IPS-NIHi11 (cell line): ENCODE data around the gene LCP2.
A peak's percentile ranks its signal among the peaks of the same experiment; 100 is the strongest.
"Not testable (repeated sequence)": the region's sequence is repeated elsewhere in the genome, so short reads cannot be mapped to it uniquely, and the experiment has no call there.

Experiments used
- DNase-seq: peaks from one replicate; pipeline ENCODE4 v3.0.0; 2012; ENCODE audit warnings: mixed read lengths, low spot score

Gene LCP2

GRCh38 chr5:170273968-170274710 is 23.4 kb downstream of the LCP2 start:
- peak; percentile 43 for DNase-seq

DNA sequence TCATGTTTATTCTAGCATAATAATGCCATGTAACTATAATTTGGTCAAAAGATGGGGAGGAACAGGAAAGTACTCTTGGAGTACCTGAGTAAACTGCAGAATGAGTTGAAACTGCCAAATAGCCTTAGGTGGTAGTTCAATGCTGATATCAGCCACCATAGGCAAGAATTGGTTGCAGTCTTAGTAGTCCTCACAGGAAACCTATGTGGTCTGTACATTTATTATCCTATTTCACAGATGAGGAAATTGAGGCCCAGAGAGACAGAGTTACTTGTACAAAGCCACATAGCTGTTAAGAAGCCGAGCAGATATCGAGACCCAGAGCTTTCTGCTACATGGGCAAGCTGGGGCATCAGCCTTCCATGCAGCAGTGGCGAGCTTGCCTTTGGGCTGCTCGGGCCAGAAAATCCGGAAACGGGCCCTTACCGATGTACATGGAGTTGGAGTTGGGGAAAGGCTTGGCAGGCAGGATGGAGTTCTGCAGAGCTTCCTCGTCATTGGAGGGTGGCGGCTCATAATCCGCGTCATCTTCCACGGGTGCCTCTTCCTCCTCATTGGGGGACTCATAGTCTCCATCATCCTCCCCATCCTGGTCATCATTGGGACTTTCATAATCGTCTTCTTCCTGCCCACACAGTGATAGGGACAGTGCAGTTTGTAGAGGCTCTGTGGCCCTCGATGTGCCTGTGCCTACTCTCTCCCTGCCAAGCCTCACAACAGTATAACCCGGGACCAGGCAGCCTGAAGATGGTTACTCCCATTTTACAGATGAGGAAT is 27.1 kb downstream of the LCP2 start:
- no peak for DNase-seq

GRCh38 chr5:170269579-170269978 is 28.0 kb downstream of the LCP2 start:
- no peak for DNase-seq

GRCh38 chr5:170268884-170269283 is 28.7 kb downstream of the LCP2 start:
- DNase-seq, result no peak

DNA sequence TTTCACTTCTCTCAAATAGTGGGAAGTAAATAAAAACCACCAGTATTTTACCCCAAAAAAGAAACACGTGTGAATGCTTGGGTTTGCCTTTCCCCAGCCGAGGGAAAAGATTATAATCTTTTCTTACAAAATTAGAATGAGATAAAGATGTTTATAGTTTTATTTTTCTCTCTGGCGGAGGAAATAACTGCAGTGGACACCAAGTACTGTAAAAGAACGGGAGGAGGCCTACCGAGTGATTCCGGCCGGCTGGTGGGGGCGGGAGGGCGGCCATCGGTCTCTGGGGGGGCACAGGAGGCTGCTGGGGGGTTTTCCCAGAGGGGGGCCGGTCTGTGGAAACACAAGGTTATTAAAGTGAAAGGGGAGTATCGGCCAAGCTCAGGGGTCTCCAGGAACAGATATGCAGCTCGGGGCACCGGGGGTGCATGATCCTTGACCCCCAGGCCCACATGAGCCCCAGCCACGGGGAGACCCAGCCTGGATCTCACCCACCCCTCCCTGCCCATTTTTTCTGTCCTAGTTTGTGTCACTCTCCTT is 29.4 kb downstream of the LCP2 start:
- DNase-seq, result no peak

GRCh38 chr5:170267431-170268152 is 30.0 kb downstream of the LCP2 start:
- DNase-seq, result peak; percentile 83

GRCh38 chr5:170266570-170267381 is 30.8 kb downstream of the LCP2 start:
- DNase-seq, result no peak

DNA sequence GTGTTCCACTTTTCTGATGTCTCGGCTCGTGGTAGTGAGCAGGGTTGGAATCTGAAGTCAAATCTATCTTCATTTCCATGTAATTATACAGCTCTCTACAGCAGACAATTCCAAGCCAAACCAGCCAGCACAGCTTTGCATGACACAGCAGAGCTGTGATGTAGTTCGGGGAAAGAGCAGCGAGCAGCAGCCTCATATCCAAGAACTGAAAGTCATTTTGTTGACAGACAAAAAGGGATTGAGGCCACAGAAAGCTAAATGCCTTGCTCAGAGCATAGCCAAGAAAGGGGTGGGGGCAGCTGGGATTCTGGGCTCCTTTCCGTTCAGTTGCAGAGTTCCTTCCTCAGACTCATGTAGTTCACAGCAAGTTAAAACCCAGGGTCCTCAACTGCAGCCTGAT is 32.1 kb downstream of the LCP2 start:
- DNase-seq, result no peak

GRCh38 chr5:170263906-170264305 is 33.7 kb downstream of the LCP2 start:
- no peak for DNase-seq

DNA sequence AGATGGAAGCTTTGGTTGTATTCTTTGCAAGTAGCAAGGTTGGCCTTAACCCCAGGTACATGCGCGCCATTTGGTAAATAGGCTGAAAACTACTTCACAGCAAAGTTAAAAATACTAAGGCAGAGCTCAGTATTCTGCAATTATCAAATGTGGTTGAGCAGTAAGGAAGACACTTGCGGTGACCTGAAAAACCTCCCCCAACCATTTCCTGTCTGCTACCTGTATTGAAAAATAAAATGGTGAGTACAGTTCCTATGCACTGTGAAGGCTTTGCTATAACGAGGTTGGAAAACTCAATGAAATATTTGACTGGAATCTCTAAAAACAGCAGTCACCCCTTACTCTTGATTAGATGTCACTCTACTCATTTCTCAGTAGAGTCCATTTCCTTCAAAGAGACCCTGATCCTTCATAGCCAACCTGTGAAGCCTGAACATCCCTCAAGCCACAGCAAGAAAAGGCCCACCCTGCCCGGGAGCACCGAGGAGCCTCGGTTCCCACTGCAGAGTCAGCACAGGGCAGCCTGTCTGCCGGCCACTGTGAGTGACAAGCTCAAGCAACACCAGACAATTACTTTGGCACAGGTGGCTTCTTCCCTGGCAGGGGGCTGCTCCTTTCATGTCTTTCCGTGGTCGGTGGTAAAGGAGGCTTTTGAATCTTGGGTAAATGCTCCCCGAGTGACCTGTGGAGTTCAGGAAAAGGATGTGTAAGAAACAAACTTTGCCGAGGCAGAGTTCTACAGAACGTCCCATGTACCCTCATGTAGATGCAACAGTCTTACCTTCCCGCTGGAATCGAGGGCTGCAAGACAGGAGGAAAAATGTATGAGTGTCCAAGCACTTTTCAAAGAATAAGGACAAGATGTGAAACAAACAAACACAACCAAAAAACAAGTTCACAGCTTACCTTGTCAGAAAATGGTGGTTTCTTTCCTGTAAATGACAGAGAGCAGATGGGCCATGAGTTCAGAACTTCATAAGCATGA is 35.2 kb downstream of the LCP2 start:
- DNase-seq, result no peak

- DNase-seq, result no peak
Measured at GRCh38 chr5:170261528-170262043, 36.0 kb downstream of the LCP2 start.

DNA sequence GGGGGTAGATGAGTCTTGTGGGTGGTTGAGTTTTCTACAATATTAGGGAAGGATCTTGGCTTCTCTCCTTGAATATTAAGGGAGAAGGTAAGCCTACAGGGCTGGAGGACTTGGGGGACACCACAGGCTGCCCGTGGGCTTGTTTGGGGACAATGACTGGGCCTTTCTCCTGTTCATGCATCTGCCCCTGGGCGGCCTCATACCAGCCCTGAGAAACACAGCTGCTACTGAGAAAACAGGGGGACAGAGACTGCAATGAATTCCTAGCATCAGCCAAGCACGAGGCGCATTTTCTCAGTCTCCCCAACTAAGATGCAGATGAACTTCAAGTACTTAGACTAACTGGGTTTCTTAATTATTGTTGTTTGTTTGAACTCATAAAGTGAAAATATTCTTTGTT is 40.2 kb downstream of the LCP2 start:
- no peak for DNase-seq

DNA sequence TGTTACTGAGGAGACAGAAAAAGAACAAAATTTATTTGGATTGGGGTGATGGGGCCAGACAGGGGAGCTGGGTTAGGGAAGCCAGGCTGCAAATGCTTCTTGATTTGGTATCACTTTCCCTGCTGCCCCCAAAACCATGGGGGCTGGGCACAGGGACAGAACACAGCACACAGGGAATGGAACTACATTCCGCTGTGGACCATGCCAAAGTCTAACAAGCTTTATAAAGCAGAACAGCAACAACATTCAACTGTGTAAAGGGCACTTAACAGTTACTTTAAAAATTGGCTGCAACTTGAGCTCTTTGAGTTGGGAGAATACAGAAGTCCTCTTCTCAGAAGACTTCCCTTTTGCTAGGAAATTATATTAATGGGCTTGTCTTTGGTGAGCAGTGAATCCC is 41.0 kb downstream of the LCP2 start:
- no peak for DNase-seq

DNA sequence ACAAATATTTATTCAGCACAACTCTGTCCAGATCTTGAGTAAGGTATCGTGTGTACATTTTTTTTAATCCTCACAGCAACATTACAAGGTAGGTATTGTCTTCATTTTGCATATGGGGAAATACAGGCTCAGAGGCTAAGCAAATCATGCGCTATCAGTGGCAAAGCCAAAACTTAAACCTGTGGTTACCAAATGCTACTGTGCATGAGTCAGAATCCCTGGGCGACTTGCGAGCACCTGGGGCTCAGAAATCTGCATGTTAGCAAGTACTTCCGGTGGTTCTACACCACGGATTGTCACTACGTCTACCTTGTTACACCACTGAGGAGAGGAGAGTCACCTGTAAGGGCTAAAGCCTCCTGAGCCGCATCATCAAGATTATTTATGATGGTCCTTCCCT is 43.5 kb downstream of the LCP2 start:
- no peak for DNase-seq

GRCh38 chr5:170252720-170253350 is 44.7 kb downstream of the LCP2 start:
- DNase-seq, result no peak

- no peak for DNase-seq
Measured at GRCh38 chr5:170252109-170252508, 45.5 kb downstream of the LCP2 start.

DNA sequence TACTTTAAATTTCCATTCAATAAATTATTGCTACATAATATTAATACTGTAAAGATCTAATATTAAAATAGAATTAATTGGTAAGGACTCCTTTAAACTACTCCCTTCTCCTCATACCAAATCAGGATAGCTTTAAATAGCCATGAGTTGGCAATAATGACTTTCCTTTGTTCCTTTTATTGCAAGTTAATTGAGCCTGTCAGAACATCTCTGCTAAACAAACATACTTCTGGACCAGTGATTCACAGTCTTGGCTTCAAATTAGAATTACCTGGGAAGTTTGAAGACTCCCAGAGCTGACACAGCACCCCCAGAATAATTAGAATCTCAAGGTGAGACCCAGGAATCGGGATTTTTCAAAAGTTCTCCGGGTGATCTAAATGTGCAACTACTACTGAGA is 46.1 kb downstream of the LCP2 start:
- DNase-seq, result no peak

DNA sequence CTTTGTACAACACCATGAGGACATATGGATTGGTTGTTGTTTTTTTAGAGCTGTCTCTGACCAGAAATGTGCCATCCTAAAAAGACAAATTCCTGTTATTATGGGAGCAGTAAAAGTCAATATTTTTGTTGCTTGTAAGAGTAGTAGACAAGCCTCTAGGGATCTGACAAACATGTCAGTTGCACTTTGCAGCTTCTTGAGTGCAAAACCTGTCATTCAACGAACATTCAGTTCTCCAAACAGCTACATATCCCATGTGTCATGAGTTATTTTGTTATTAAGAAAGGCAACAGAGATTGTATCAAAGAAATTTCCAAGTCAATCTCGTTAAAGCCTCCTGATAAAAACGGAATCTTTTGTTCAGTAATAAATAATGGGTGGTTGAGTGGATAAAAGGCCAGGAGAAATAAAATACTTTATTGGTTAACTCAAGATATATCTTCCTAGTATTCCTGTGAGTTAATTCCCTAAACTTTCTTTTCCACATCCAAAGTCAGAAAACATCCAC is 46.7 kb downstream of the LCP2 start:
- no peak for DNase-seq

GRCh38 chr5:170249355-170249754 is 48.2 kb downstream of the LCP2 start:
- DNase-seq, result no peak

DNA sequence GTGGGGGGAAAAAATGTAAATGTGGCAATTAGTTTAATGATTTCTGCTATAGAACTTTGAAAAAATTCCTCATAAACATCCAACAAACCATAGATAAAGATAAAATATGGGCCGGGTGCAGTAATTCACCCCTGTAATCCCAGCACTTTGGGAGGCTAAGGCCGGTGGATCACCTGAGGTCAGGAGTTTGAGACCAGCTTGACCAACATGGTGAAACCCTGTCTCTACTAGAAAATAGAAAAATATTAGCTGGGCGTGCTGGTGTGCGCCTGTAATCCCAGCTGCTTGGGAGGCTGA is 48.7 kb downstream of the LCP2 start:
- DNase-seq, result not testable (repeated sequence)
